Astrocyte of the spinal cord (primary cell): ENCODE measurements around the gene CDHR4.
"Not testable (repeated sequence)": the region's sequence is repeated elsewhere in the genome, so short reads cannot be mapped to it uniquely, and the experiment has no call there.

Source experiments
- DNase-seq: peaks from one replicate; pipeline ENCODE4 v3.0.0; 2011; ENCODE audit warnings: low read depth, low spot score
- H3K4me3 ChIP-seq: 2 replicates; pipeline ENCODE4 v1.5.1; 2011; ENCODE audit warnings: low read depth, mild to moderate bottlenecking, low read length, moderate library complexity
- in situ Hi-C: cut with HindIII; loops from 2 replicates; pipeline ENCODE4 v1.10.0; 2017; ENCODE audit warnings: low sequenced_read_pairs
- TF ChIP-seq, protein P1 (sequence below): IDR thresholded peaks from 2 replicates; pipeline ENCODE4 v1.5.1; 2012; ENCODE audit warnings: low read depth, mild to moderate bottlenecking, low read length, inconsistent platforms

The CDHR4 gene

GRCh38 chr3:49779358-49780079, 20.2 kb downstream of the CDHR4 start:
- DNase-seq, result no peak
- in situ Hi-C loops, result no loop called here
- no peak overlapping the region for H3K4me3 ChIP-seq
- TF ChIP-seq, protein P1, sequence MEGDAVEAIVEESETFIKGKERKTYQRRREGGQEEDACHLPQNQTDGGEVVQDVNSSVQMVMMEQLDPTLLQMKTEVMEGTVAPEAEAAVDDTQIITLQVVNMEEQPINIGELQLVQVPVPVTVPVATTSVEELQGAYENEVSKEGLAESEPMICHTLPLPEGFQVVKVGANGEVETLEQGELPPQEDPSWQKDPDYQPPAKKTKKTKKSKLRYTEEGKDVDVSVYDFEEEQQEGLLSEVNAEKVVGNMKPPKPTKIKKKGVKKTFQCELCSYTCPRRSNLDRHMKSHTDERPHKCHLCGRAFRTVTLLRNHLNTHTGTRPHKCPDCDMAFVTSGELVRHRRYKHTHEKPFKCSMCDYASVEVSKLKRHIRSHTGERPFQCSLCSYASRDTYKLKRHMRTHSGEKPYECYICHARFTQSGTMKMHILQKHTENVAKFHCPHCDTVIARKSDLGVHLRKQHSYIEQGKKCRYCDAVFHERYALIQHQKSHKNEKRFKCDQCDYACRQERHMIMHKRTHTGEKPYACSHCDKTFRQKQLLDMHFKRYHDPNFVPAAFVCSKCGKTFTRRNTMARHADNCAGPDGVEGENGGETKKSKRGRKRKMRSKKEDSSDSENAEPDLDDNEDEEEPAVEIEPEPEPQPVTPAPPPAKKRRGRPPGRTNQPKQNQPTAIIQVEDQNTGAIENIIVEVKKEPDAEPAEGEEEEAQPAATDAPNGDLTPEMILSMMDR, result no peak

DNA sequence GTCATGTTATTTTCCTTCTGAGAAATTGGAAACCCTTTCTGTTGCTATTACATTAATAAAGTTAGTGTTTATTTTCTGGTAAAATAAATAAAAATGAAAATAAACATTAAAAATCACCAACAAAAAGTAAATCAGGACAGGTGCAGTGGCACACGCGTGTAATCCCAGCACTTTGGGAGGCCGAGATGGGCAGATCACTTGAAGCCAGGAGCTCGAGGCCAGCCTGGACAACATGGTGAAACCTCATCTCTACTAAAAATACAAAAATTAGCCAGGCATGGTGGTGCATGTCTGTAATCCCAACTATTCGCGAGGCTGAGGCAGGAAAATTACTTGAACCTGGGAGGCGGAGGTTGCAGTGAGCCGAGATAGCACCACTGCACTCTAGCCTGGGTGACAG, 23.6 kb downstream of the CDHR4 start:
- in situ Hi-C loops, H3K4me3 ChIP-seq, DNase-seq: not testable (repeated sequence)

DNA sequence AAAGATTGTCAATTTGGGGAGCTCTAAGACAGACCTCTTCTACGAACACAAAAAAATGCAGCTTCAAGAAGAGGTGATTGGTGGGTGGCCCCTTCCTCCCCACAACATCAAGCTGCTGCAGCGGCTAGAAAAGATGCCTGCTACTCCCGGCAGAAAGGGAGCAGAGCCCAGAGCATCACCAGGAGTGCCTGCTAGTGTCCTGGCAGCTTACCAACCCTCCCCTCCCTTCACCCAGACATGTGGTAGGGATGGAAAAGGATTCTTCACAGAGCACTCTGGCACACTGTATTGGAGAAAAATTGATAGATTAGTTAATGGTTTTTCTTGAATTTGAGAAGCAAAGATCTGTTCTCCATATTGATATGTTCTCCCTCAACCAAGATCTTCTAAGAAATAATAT, 24.1 kb downstream of the CDHR4 start:
- H3K4me3 ChIP-seq, result no peak overlapping the region
- in situ Hi-C loops, result no loop called here
- no peak for DNase-seq
- TF ChIP-seq, protein P1, result no peak

DNA sequence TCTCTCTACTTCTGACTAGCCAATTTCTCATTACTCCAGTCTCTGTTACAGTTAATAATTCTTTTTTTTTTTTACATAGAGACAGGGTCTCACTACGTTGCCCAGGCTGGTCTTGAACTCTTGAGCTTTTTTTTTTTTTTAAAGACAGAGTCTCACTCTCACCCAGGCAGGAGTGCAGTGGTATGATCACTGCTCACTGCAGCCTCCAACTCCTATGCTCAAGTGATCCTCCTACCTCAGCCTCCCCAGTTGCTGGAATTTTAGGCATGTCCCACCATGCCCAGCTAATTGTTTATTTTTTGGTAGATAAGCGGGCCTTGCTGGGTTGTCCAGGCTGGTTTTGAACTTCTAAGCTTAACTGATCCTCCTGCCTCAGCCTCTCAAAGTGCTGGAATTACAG, 27.0 kb downstream of the CDHR4 start:
- in situ Hi-C loops, result no loop called here
- TF ChIP-seq, protein P1, result no peak
- no peak for DNase-seq
- H3K4me3 ChIP-seq, result no peak overlapping the region

- in situ Hi-C loops, result no loop called here
- no peak overlapping the region for H3K4me3 ChIP-seq
- TF ChIP-seq, protein P1, result no peak
- no peak for DNase-seq
These were observed 28.2 kb downstream of the CDHR4 start for GRCh38 chr3:49771340-49771938.

- in situ Hi-C loops, result no loop called here
- TF ChIP-seq, protein P1, result no peak
- no peak for DNase-seq
- H3K4me3 ChIP-seq, result no peak overlapping the region
These were observed 29.7 kb downstream of the CDHR4 start for GRCh38 chr3:49769926-49770325.

DNA sequence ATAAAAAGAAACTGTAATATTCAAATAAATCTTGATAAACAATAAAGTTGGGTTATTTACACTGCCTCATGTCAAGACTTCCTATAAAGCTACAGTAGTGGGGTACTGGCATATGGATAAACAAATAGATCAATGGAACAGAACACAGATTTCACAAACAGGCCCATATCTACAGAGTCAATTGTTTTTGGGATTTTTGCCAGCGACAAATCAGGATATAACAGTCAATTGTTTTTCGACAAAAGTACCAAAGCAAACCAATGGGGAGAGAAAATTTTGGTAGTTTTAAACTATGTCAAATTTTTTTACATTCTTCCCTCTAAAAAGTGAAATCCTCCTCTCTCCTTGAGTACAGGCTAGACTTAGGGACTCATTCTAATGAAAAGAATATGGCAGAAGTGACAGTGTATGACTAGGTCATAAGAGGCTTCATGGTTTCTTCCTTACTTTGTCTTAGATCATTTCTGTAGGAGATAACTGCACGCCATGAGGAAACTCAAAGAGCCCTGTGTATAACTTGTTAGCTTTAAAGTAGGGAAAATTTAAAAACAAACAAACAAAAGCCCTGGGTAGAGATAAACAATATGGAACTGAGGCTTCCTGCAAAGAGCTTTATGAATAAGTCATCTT, 30.3 kb downstream of the CDHR4 start:
- no peak overlapping the region for H3K4me3 ChIP-seq
- in situ Hi-C loops, result no loop called here
- TF ChIP-seq, protein P1, result no peak
- DNase-seq, result no peak
